NCI-H2171 (cell line): ENCODE data around the gene FBXL15.

Experiments used
- DNase-seq: peaks from one replicate; lab custom pipeline; 2025; lab: John Stamatoyannopoulos, UW

FBXL15 gene

GRCh38 chr10:102420714-102421506 lies at the start of gene FBXL15:
Gene FBXL15, plus strand, starts transcription at chr10:102420836. Its CDS starts 294 bp downstream, at chr10:102421130.
- DNase-seq: peak; percentile 83

GRCh38 chr10:102371295-102371694 lies 49.3 kb upstream of the FBXL15 start:
- no peak for DNase-seq

GRCh38 chr10:102375250-102375649 lies 45.4 kb upstream of the FBXL15 start:
- DNase-seq: no peak

- DNase-seq: no peak
Observed at GRCh38 chr10:102375867-102376266, 44.8 kb upstream of the FBXL15 start.

GRCh38 chr10:102376901-102377300 lies 43.7 kb upstream of the FBXL15 start:
- DNase-seq: no peak

GRCh38 chr10:102379383-102379782 lies 41.3 kb upstream of the FBXL15 start:
- DNase-seq: no peak

- DNase-seq: no peak
Observed at GRCh38 chr10:102381983-102382382, 38.7 kb upstream of the FBXL15 start.

- DNase-seq: no peak
Observed at GRCh38 chr10:102382871-102383270, 37.8 kb upstream of the FBXL15 start.

GRCh38 chr10:102384053-102384452 lies 36.6 kb upstream of the FBXL15 start:
- no peak for DNase-seq

GRCh38 chr10:102384606-102385429 lies 35.8 kb upstream of the FBXL15 start:
- DNase-seq: no peak

GRCh38 chr10:102389894-102390293 lies 30.7 kb upstream of the FBXL15 start:
- no peak for DNase-seq

GRCh38 chr10:102392306-102392705 lies 28.3 kb upstream of the FBXL15 start:
- no peak for DNase-seq

GRCh38 chr10:102393411-102394078 lies 27.1 kb upstream of the FBXL15 start:
- DNase-seq: no peak

- peak; percentile 39 for DNase-seq
Observed at GRCh38 chr10:102394079-102394800, 26.4 kb upstream of the FBXL15 start.

GRCh38 chr10:102394801-102395399 lies 25.7 kb upstream of the FBXL15 start:
- no peak for DNase-seq

GRCh38 chr10:102395400-102396316 lies 25.0 kb upstream of the FBXL15 start, which contains the start of gene NFKB2:
Gene NFKB2, plus strand, starts transcription at chr10:102395705. Its CDS starts 255 bp downstream, at chr10:102395960.
- DNase-seq: peak; percentile 27

GRCh38 chr10:102396317-102396650 lies 24.4 kb upstream of the FBXL15 start:
- no peak for DNase-seq

GRCh38 chr10:102396730-102397151 lies 23.9 kb upstream of the FBXL15 start:
- no peak for DNase-seq

GRCh38 chr10:102397222-102398171 lies 23.1 kb upstream of the FBXL15 start:
- DNase-seq: no peak
